PC-3 (cell line): ENCODE measurements around the gene OR13J1.

Source experiments
- EZH2phosphoT487 ChIP-seq: fragments of 300-600 bp; sonication (generic); IDR thresholded peaks from 2 replicates; pipeline ENCODE4 v1.6.1; 2018; ENCODE audit warnings: mild to moderate bottlenecking, antibody characterized with exemption, low read length, borderline replicate concordance
- TF ChIP-seq, protein P1 (sequence below): fragments of 300-600 bp; sonication (generic); conservative IDR thresholded peaks from 2 replicates; pipeline ENCODE4 v1.5.1; 2017; ENCODE audit warnings: antibody characterized with exemption, low read depth, mild to moderate bottlenecking, low read length

DNA sequence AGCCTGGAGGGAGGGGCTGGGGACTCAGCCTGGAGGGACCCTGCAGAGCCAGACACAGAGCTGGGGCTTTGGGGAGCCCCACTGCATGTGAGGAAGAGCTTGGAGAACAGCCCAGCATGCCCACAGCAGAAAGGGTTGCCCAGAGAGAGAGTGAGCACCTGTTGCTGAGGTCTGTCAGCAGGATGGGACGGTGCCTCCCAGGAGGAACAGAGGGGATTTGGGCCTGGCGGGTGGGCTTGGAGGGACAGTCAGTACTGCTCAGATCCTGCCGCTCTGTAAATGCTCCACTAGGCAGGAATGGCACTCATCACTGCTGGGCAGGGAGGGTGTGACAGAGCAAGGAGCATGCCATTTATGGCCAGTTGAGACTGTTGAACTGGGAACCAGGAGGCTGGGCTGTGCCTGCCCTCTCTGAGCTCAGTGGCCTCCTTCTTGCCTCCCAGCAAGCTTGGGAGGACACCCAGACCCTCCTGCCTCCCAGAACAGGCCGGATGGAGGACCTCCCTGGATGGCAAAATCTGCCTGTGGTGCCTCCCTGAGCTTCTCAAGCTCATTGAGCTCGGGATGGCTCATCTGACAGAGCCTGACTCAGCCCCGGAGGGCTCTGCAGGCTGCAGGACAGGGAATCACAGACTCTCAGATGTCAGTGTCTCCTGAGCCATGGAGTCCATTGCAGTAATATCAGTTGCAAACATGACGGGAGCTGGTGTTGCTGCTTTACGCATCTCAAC is 35.0 kb upstream of the OR13J1 start:
- TF ChIP-seq, protein P1, sequence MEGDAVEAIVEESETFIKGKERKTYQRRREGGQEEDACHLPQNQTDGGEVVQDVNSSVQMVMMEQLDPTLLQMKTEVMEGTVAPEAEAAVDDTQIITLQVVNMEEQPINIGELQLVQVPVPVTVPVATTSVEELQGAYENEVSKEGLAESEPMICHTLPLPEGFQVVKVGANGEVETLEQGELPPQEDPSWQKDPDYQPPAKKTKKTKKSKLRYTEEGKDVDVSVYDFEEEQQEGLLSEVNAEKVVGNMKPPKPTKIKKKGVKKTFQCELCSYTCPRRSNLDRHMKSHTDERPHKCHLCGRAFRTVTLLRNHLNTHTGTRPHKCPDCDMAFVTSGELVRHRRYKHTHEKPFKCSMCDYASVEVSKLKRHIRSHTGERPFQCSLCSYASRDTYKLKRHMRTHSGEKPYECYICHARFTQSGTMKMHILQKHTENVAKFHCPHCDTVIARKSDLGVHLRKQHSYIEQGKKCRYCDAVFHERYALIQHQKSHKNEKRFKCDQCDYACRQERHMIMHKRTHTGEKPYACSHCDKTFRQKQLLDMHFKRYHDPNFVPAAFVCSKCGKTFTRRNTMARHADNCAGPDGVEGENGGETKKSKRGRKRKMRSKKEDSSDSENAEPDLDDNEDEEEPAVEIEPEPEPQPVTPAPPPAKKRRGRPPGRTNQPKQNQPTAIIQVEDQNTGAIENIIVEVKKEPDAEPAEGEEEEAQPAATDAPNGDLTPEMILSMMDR: no peak
- TF ChIP-seq EZH2phosphoT487: no peak
